Adipocyte (in vitro differentiated cells): Measurements from ENCODE around the gene IL6.

ENCODE experiments used
- DNase-seq: peaks from one replicate; pipeline ENCODE4 v3.0.0-alpha.2; 2015; ENCODE audit warnings: low read depth
- H3K27me3 ChIP-seq: replicated peaks from 2 replicates; pipeline ENCODE4 v1.7.0; 2013; ENCODE audit warnings: mild to moderate bottlenecking, low read length, moderate library complexity; ENCODE audit not compliant: control insufficient read depth, insufficient read depth
- H3K36me3 ChIP-seq: 2 replicates; pipeline ENCODE4 v1.7.0; 2013; ENCODE audit warnings: low read length, mild to moderate bottlenecking, moderate library complexity; ENCODE audit not compliant: control insufficient read depth, insufficient read depth, severe bottlenecking
- H3K4me1 ChIP-seq: 2 replicates; pipeline ENCODE4 v1.7.0; 2013; ENCODE audit warnings: mild to moderate bottlenecking, low read length, moderate library complexity; ENCODE audit not compliant: control insufficient read depth, insufficient read depth
- H3K4me3 ChIP-seq: 2 replicates; pipeline ENCODE4 v1.7.0; 2013; ENCODE audit warnings: mild to moderate bottlenecking, low read length, moderate library complexity
- H3K9ac ChIP-seq: 2 replicates; pipeline ENCODE4 v1.7.0; 2013; ENCODE audit warnings: mild to moderate bottlenecking, low read length, moderate library complexity
- H3K9me3 ChIP-seq: 2 replicates; pipeline ENCODE4 v1.7.0; 2013; ENCODE audit warnings: mild to moderate bottlenecking, low read length, moderate library complexity; ENCODE audit not compliant: control insufficient read depth

IL6 gene

GRCh38 chr7:22718911-22719420 lies 8.0 kb upstream of the IL6 start:
- peak; percentile 62 for DNase-seq
- Histone ChIP-seq H3K4me1 (peaks cover 57% of the 10 kb centered on the region), H3K9me3 (no peaks in the 10 kb centered on the region), H3K4me3 (no peak overlapping the region), H3K36me3 (no peaks in the 10 kb centered on the region), H3K9ac (peak overlapping the region; percentile 53), H3K27me3 (no peaks in the 10 kb centered on the region)

- Histone ChIP-seq H3K9ac (no peak overlapping the region), H3K9me3 (no peaks in the 10 kb centered on the region), H3K4me1 (peaks cover 67% of the 10 kb centered on the region), H3K27me3 (no peaks in the 10 kb centered on the region), H3K36me3 (no peaks in the 10 kb centered on the region), H3K4me3 (peak overlapping the region; percentile 3)
- DNase-seq, result no peak
Observed at GRCh38 chr7:22720791-22721786, 5.9 kb upstream of the IL6 start.

GRCh38 chr7:22722536-22723180 lies 4.3 kb upstream of the IL6 start:
- Histone ChIP-seq H3K27me3 (no peaks in the 10 kb centered on the region), H3K4me1 (peaks cover 74% of the 10 kb centered on the region), H3K36me3 (no peaks in the 10 kb centered on the region), H3K9me3 (no peaks in the 10 kb centered on the region), H3K9ac (no peak overlapping the region), H3K4me3 (peak overlapping the region; percentile 20)
- no peak for DNase-seq

- Histone ChIP-seq H3K27me3 (no peaks in the 10 kb centered on the region), H3K9me3 (no peaks in the 10 kb centered on the region), H3K9ac (peak overlapping the region; percentile 50), H3K36me3 (no peaks in the 10 kb centered on the region), H3K4me3 (peak overlapping the region; percentile 20), H3K4me1 (peaks cover 70% of the 10 kb centered on the region)
- peak; percentile 40 for DNase-seq
Observed at GRCh38 chr7:22723181-22723601, 3.8 kb upstream of the IL6 start.

- H3K4me3 ChIP-seq, result peak overlapping the region; percentile 20
- no peaks in the 10 kb centered on the region for H3K36me3 ChIP-seq
- DNase-seq, result peak; percentile 32
- H3K9me3 ChIP-seq, result no peaks in the 10 kb centered on the region
- H3K27me3 ChIP-seq, result no peaks in the 10 kb centered on the region
- peaks cover 66% of the 10 kb centered on the region for H3K4me1 ChIP-seq
- H3K9ac ChIP-seq, result peak overlapping the region; percentile 50
Observed at GRCh38 chr7:22723637-22724036, 3.4 kb upstream of the IL6 start.

- Histone ChIP-seq H3K9me3 (no peaks in the 10 kb centered on the region), H3K27me3 (no peaks in the 10 kb centered on the region), H3K4me1 (peaks cover 63% of the 10 kb centered on the region), H3K9ac (peak overlapping the region; percentile 95), H3K4me3 (no peak overlapping the region), H3K36me3 (peaks cover 8% of the 10 kb centered on the region)
- no peak for DNase-seq
Observed at GRCh38 chr7:22724861-22725260, 2.1 kb upstream of the IL6 start.

- peak overlapping the region; percentile 88 for H3K4me3 ChIP-seq
- H3K9me3 ChIP-seq, result no peaks in the 10 kb centered on the region
- DNase-seq, result no peak
- no peaks in the 10 kb centered on the region for H3K27me3 ChIP-seq
- H3K9ac ChIP-seq, result peak overlapping the region; percentile 95
- peaks cover 15% of the 10 kb centered on the region for H3K36me3 ChIP-seq
- peaks cover 60% of the 10 kb centered on the region for H3K4me1 ChIP-seq
Observed at GRCh38 chr7:22725585-22725984, 1.4 kb upstream of the IL6 start.

GRCh38 chr7:22726345-22726906 lies 574 bp upstream of the IL6 start:
- peak; percentile 87 for DNase-seq
- no peaks in the 10 kb centered on the region for H3K27me3 ChIP-seq
- peak overlapping the region; percentile 88 for H3K4me3 ChIP-seq
- peaks cover 57% of the 10 kb centered on the region for H3K4me1 ChIP-seq
- no peaks in the 10 kb centered on the region for H3K9me3 ChIP-seq
- peak overlapping the region; percentile 95 for H3K9ac ChIP-seq
- H3K36me3 ChIP-seq, result peaks cover 23% of the 10 kb centered on the region

- peak; percentile 32 for DNase-seq
- H3K4me3 ChIP-seq, result peak overlapping the region; percentile 88
- H3K9ac ChIP-seq, result peak overlapping the region; percentile 95
- peaks cover 23% of the 10 kb centered on the region for H3K36me3 ChIP-seq
- H3K4me1 ChIP-seq, result peaks cover 45% of the 10 kb centered on the region
- H3K9me3 ChIP-seq, result no peaks in the 10 kb centered on the region
- H3K27me3 ChIP-seq, result no peaks in the 10 kb centered on the region
Observed at GRCh38 chr7:22727714-22728035, 675 bp downstream of the IL6 start.

GRCh38 chr7:22728401-22729029 lies 1.5 kb downstream of the IL6 start:
- peak overlapping the region; percentile 95 for H3K9ac ChIP-seq
- H3K4me3 ChIP-seq, result peak overlapping the region; percentile 88
- peaks cover 23% of the 10 kb centered on the region for H3K36me3 ChIP-seq
- H3K4me1 ChIP-seq, result peaks cover 36% of the 10 kb centered on the region
- peak; percentile 85 for DNase-seq
- H3K27me3 ChIP-seq, result no peaks in the 10 kb centered on the region
- no peaks in the 10 kb centered on the region for H3K9me3 ChIP-seq
